Measurements from ENCODE around the gene TMED8.

- TF ChIP-seq CTCF (IDR thresholded peaks at IDR 0.05) (no peak), EZH2phosphoT487 (IDR thresholded peaks at IDR 0.05) (no peak), EZH2 (IDR thresholded peaks at IDR 0.05) (no peak)
Measured at GRCh38 chr14:77406718-77407117, 29.8 kb upstream of the TMED8 start.
